Astrocyte of the cerebellum (primary cell): Measurements from ENCODE around the gene SF3B3.
"Not testable (repeated sequence)": the region's sequence is repeated elsewhere in the genome, so short reads cannot be mapped to it uniquely, and the experiment has no call there.

Source experiments
- DNase-seq: peaks from one replicate; pipeline ENCODE4 v3.0.0-alpha.2; 2011; ENCODE audit warnings: low read depth
- H3K4me3 ChIP-seq: 2 replicates; pipeline ENCODE4 v1.5.1; 2011; ENCODE audit warnings: mild to moderate bottlenecking, low read depth, low read length, moderate library complexity
- CTCF ChIP-seq: IDR thresholded peaks from 2 replicates; pipeline ENCODE4 v1.5.1; 2012; ENCODE audit warnings: low read length, low read depth, moderate library complexity, mild to moderate bottlenecking; ENCODE audit errors: missing control alignments
- in situ Hi-C: cut with HindIII; loops from 2 replicates; pipeline ENCODE4 v1.10.0; 2017; ENCODE audit warnings: low sequenced_read_pairs

The SF3B3 gene

GRCh38 chr16:70523076-70523742, 407 bp upstream of the SF3B3 start, which contains the start of gene COG4:
Gene COG4 (minus strand): TSS chr16:70523554. CDS start chr16:70523543, 11 bp downstream.
- in situ Hi-C loops = no loop called here
- no peak for TF ChIP-seq CTCF

GRCh38 chr16:70524399-70524825, 796 bp downstream of the SF3B3 start:
- DNase-seq, in situ Hi-C loops: not testable (repeated sequence)
- peak overlapping the region; percentile 61 for H3K4me3 ChIP-seq

More at GRCh38 chr16:70523076-70523742, 407 bp upstream of the SF3B3 start, which contains the start of gene COG4:
- peak within 1 kb of the TSS; percentile 61 for H3K4me3 ChIP-seq
- DNase-seq = peak; percentile 53

GRCh38 chr16:70526403-70526802, 2.8 kb downstream of the SF3B3 start:
- H3K4me3 ChIP-seq = no peak overlapping the region
- in situ Hi-C loops = loop anchor here (25.0 kb wide), 1 partner anchor 236 kb away; no protein-coding TSS in a partner anchor
- TF ChIP-seq CTCF = no peak
- no peak for DNase-seq

- no peak overlapping the region for H3K4me3 ChIP-seq
- in situ Hi-C loops = loop anchor here (25.0 kb wide), 1 partner anchor 235 kb away; no protein-coding TSS in a partner anchor
- TF ChIP-seq CTCF = no peak
- no peak for DNase-seq
Measured at GRCh38 chr16:70527315-70527996, 3.8 kb downstream of the SF3B3 start.

GRCh38 chr16:70529051-70529777, 5.6 kb downstream of the SF3B3 start:
- DNase-seq = peak; percentile 49
- H3K4me3 ChIP-seq = no peak overlapping the region
- peak; percentile 37 for TF ChIP-seq CTCF
- in situ Hi-C loops = loop anchor here (25.0 kb wide), 1 partner anchor 233 kb away; no protein-coding TSS in a partner anchor

- in situ Hi-C loops = loop anchor here (5.0 to 25.0 kb wide), 3 partner anchors 93 to 232 kb away; partner anchors contain the start of gene ST3GAL2
- DNase-seq, H3K4me3 ChIP-seq: not testable (repeated sequence)
Measured at GRCh38 chr16:70529954-70530353, 6.3 kb downstream of the SF3B3 start.

- TF ChIP-seq CTCF = no peak
- no peak for DNase-seq
- in situ Hi-C loops = loop anchor here (5.0 to 25.0 kb wide), 3 partner anchors 98 to 227 kb away; partner anchors contain the start of gene ST3GAL2
- no peak overlapping the region for H3K4me3 ChIP-seq
Measured at GRCh38 chr16:70534971-70535370, 11.4 kb downstream of the SF3B3 start.
